ENCODE results near the gene AGK.
A peak's percentile ranks its signal among the peaks of the same experiment; 100 is the strongest.

The AGK gene

DNA sequence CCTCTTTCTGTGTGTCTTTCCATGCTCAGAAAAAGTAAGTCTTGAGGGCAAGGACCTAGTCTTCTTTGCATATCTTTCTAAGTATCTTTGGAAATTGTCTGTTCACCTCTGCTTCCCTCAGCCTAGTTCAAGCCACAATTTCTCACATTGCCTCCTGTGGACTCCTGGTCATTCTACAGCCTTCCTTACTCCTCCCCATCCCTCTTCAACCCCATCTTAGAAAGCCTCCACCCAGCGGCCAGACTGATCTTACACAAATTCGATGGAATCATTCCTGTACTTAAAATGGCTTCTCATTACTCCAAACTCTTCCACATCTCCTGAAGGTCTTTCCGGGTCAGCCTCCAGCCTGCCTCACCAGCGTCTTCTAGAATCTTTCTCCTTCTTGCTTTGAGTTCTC is 24.1 kb upstream of the AGK start:
- no peaks in the 10 kb centered on the region for H3K36me3 ChIP-seq (ENCODE audit: control insufficient read depth, insufficient read depth, low read length)
- 91 to 92% methylated on average over 4 of the region's 4 CpGs for WGBS, 2 experiments
- H3K27ac ChIP-seq (ENCODE audit: insufficient read depth, low read depth, low read length, poor library complexity, severe bottlenecking), result no peak overlapping the region
- no peak overlapping the region for H3K4me3 ChIP-seq (ENCODE audit: insufficient read depth, low read depth, low read length)
- H3K27me3 ChIP-seq (ENCODE audit: control insufficient read depth, insufficient read depth, low read length, poor library complexity, severe bottlenecking), result no peaks in the 10 kb centered on the region
- no peaks in the 10 kb centered on the region for H3K4me1 ChIP-seq (ENCODE audit: control insufficient read depth, insufficient read depth, low read length)
- no peaks in the 10 kb centered on the region for H3K9me3 ChIP-seq (ENCODE audit: control insufficient read depth, low read length)

DNA sequence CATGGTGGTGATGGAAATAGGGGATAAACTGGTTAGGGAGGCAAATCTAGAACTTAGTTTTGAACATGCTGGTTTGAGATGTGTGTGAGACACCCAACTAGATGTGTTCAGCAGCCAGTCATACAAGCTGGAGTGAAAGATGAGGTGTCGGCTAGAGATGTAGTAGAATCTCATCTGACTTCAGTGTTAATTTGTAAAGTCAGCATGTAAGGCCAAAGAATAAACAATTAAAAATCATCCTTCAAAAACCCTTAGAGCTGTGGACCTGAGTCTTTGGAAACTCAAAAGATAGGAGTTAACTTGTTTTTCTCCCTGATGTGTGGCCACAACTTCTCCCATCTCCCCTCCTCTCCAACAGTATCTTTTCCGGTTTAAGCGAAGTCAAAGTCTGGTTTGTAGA is 22.8 kb upstream of the AGK start:
- Histone ChIP-seq H3K36me3 (ENCODE audit: control insufficient read depth, insufficient read depth, low read length) (no peaks in the 10 kb centered on the region), H3K4me1 (ENCODE audit: control insufficient read depth, insufficient read depth, low read length) (no peaks in the 10 kb centered on the region), H3K4me3 (ENCODE audit: insufficient read depth, low read depth, low read length) (no peak overlapping the region), H3K9me3 (ENCODE audit: control insufficient read depth, low read length) (no peaks in the 10 kb centered on the region), H3K27me3 (ENCODE audit: control insufficient read depth, insufficient read depth, low read length, poor library complexity, severe bottlenecking) (no peaks in the 10 kb centered on the region), H3K27ac (ENCODE audit: insufficient read depth, low read depth, low read length, poor library complexity, severe bottlenecking) (no peak overlapping the region)
- 94 to 96% methylated on average over 2 to 3 of the region's 3 CpGs for WGBS, 2 experiments

DNA sequence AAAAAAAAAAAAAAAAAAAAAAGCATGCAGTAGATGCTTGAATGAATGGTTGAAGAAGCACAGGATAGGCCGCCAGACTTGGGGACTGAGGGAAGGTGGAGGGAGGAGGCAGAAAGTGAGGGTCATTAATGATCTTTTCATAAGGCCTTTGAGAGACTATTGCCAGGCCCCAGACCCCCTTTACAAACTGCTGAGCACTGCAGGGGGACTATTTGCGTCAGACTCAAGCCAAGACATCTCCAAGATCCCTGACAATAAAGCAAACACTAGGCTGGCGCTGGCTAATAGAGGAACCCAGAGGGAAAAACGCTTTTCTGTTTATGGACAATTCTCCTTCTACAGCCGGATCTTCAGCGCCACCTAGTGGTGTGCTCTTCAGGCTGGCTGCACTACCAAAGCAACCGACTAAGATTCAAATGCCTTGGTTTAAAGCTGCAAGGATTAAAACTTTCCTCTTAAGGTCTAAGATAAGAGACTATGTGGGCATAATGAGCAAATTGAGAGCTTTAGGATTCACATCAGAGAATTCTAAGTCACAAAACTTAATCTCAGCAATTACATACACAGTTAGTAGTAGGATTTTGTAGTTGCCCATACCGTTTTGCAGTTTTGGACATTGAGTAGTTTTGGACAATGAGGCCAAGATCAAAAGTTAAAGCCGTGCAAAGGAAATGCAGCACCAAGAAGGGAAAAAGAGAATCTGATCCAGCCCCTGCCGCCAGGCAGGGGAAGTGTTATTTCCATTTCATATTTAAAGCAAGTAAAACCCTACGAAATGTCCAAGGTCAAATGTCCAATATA is 17.9 kb upstream of the AGK start:
- Histone ChIP-seq H3K27ac (ENCODE audit: insufficient read depth, low read depth, low read length, poor library complexity, severe bottlenecking) (no peak overlapping the region), H3K36me3 (ENCODE audit: control insufficient read depth, insufficient read depth, low read length) (no peaks in the 10 kb centered on the region)
- WGBS, 2 experiments, result 34% methylated on average over 11 of the region's 11 CpGs

DNA sequence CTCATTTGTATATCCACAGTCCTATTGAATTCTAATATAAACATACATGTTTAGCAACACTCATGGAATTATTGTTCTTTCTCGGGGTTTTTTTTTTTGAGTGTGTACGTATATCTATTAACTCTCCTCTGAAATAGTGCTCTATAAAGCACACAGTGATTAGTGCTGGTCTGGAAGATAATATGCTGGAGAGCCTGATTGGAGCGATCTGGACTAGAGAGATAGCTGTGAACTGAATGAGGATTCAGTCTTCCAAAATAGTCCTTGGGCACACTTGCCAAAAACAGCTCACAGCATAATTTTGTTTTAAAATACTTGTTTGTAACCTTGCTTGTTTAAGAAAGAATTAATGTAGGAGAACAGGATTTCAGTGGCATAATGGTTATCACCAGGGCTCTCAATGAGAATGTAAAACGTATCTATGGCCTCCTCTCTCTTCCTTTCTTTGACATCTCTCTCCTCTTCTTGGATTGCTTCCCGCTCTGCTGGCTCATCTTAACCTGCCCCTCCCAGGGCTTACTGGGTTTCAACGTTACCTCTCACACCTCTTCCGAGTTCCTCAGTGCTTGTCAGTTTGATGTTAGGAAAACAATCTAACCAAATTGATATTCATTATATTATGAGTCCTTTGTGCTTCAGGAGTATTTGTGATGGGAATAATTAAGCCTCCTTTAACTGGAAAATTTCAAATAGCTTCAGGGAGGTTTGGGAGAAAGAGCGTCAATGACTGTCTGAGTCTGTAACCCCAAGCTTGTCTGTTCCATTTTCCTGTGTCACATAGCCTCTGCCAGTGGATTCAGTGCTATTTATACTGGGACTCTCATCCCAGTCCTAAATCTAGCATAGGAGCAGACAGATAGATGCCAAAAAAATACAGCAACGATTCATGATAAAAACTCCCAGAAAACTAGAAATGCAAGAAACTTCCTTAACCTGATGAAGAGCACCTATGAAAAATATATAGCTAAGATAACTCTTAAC is 16.2 kb upstream of the AGK start:
- Histone ChIP-seq H3K27ac (ENCODE audit: insufficient read depth, low read depth, low read length, poor library complexity, severe bottlenecking) (no peak overlapping the region), H3K9me3 (ENCODE audit: control insufficient read depth, low read length) (no peaks in the 10 kb centered on the region), H3K4me3 (ENCODE audit: insufficient read depth, low read depth, low read length) (no peak overlapping the region), H3K27me3 (ENCODE audit: control insufficient read depth, insufficient read depth, low read length, poor library complexity, severe bottlenecking) (no peaks in the 10 kb centered on the region), H3K4me1 (ENCODE audit: control insufficient read depth, insufficient read depth, low read length) (no peaks in the 10 kb centered on the region), H3K36me3 (ENCODE audit: control insufficient read depth, insufficient read depth, low read length) (no peaks in the 10 kb centered on the region)
- WGBS, 2 experiments, result 87 to 88% methylated on average over 5 to 7 of the region's 9 CpGs

More for the DNA sequence above, 17.9 kb upstream of the AGK start:
- Histone ChIP-seq H3K4me3 (ENCODE audit: insufficient read depth, low read depth, low read length) (no peak overlapping the region), H3K27me3 (ENCODE audit: control insufficient read depth, insufficient read depth, low read length, poor library complexity, severe bottlenecking) (no peaks in the 10 kb centered on the region), H3K9me3 (ENCODE audit: control insufficient read depth, low read length) (no peaks in the 10 kb centered on the region), H3K4me1 (ENCODE audit: control insufficient read depth, insufficient read depth, low read length) (no peaks in the 10 kb centered on the region)

DNA sequence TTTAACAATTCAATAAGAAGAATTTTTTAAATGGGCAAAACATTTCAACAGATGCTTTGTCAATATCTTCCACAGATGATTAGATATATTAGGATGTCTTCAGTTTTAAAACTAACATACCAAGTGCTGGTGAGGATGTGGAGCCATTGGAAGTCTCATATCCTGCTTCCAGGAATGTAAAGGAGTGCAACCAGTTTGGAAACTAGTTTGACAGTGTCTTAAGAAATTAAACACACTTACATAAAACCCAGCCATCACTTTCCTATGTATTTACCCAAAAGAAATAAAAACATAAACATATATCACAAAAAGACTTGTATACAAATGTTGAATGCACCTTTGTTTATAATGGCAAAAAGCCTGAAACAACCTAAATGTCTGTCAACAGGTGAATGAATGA is 13.3 kb upstream of the AGK start:
- H3K27me3 ChIP-seq (ENCODE audit: control insufficient read depth, insufficient read depth, low read length, poor library complexity, severe bottlenecking), result no peaks in the 10 kb centered on the region
- no peaks in the 10 kb centered on the region for H3K4me1 ChIP-seq (ENCODE audit: control insufficient read depth, insufficient read depth, low read length)
- H3K9me3 ChIP-seq (ENCODE audit: control insufficient read depth, low read length), result no peaks in the 10 kb centered on the region
- no peak overlapping the region for H3K4me3 ChIP-seq (ENCODE audit: insufficient read depth, low read depth, low read length)
- H3K36me3 ChIP-seq (ENCODE audit: control insufficient read depth, insufficient read depth, low read length), result no peaks in the 10 kb centered on the region
- H3K27ac ChIP-seq (ENCODE audit: insufficient read depth, low read depth, low read length, poor library complexity, severe bottlenecking), result no peak overlapping the region

DNA sequence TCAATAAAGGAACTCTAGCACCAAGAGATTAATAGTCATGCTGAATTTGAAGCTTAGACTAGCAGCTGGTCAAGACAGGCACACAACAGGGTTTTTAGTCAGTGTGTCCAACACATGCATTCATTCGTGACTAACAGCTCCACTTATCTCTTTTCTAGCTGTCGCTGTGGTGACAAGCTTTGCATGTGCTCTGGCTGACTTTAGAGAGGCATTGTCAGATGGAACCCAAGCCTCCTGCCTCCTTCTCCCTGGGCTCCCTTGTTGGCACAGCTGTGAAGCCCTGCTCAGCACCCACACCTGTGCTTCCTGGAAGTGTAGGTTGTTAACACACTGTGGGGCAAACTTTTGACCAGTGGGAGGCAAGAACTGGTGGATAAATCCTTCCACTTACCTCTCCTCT is 9.8 kb upstream of the AGK start:
- Histone ChIP-seq H3K27me3 (ENCODE audit: control insufficient read depth, insufficient read depth, low read length, poor library complexity, severe bottlenecking) (no peaks in the 10 kb centered on the region), H3K36me3 (ENCODE audit: control insufficient read depth, insufficient read depth, low read length) (no peaks in the 10 kb centered on the region), H3K4me3 (ENCODE audit: insufficient read depth, low read depth, low read length) (no peak overlapping the region), H3K4me1 (ENCODE audit: control insufficient read depth, insufficient read depth, low read length) (no peaks in the 10 kb centered on the region), H3K9me3 (ENCODE audit: control insufficient read depth, low read length) (no peaks in the 10 kb centered on the region), H3K27ac (ENCODE audit: insufficient read depth, low read depth, low read length, poor library complexity, severe bottlenecking) (no peak overlapping the region)
- WGBS, 2 experiments, result 91 to 93% methylated on average over 2 of the region's 2 CpGs

DNA sequence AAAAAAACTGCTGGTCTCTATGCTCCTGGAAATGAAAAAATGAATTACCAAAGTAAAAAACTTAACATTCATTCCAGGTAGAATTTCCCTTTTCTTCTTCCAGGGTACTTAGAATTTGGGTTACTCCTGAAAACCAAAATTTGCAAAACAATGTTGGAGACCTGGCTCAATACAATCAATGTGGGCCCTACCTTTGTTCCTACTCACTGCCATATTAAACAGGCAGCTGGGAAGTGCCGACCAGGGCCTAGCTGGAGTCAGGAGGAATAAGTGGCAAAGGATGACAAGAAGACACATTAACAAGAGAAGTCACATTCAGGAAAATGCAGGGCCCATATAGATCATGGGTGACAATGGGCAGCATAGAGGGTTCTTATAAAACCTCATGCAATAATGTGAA is 6.4 kb upstream of the AGK start:
- 22 to 38% methylated on average over 1 of the region's 1 CpG for WGBS, 2 experiments
- Histone ChIP-seq H3K9me3 (ENCODE audit: control insufficient read depth, low read length) (no peaks in the 10 kb centered on the region), H3K4me3 (ENCODE audit: insufficient read depth, low read depth, low read length) (no peak overlapping the region), H3K27ac (ENCODE audit: insufficient read depth, low read depth, low read length, poor library complexity, severe bottlenecking) (no peak overlapping the region), H3K4me1 (ENCODE audit: control insufficient read depth, insufficient read depth, low read length) (no peaks in the 10 kb centered on the region), H3K27me3 (ENCODE audit: control insufficient read depth, insufficient read depth, low read length, poor library complexity, severe bottlenecking) (no peaks in the 10 kb centered on the region), H3K36me3 (ENCODE audit: control insufficient read depth, insufficient read depth, low read length) (no peaks in the 10 kb centered on the region)

DNA sequence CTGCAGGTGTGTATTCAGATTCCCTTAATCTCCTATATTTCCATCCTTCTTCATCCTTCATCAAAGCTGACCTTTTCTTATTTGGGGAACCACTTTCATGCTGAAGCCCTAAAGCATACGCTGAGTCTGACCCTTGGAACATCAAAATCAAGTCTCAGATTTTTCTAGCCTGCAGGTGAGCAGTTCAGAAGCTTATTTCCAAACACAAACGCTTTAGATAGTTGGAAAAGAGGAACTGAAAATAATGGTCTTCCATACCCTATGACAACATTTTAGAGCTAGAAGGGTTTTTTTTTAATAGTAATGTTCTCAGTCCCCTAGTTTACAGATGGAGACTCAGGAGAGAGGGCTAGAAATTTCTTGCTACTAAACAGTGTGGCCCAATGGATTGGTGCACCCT is 1.6 kb upstream of the AGK start:
- Histone ChIP-seq H3K4me1 (ENCODE audit: control insufficient read depth, insufficient read depth, low read length) (no peaks in the 10 kb centered on the region), H3K27me3 (ENCODE audit: control insufficient read depth, insufficient read depth, low read length, poor library complexity, severe bottlenecking) (no peaks in the 10 kb centered on the region), H3K36me3 (ENCODE audit: control insufficient read depth, insufficient read depth, low read length) (no peaks in the 10 kb centered on the region), H3K4me3 (ENCODE audit: insufficient read depth, low read depth, low read length) (no peak overlapping the region), H3K27ac (ENCODE audit: insufficient read depth, low read depth, low read length, poor library complexity, severe bottlenecking) (no peak overlapping the region), H3K9me3 (ENCODE audit: control insufficient read depth, low read length) (no peaks in the 10 kb centered on the region)
- 94 to 97% methylated on average over 2 of the region's 2 CpGs for WGBS, 2 experiments

DNA sequence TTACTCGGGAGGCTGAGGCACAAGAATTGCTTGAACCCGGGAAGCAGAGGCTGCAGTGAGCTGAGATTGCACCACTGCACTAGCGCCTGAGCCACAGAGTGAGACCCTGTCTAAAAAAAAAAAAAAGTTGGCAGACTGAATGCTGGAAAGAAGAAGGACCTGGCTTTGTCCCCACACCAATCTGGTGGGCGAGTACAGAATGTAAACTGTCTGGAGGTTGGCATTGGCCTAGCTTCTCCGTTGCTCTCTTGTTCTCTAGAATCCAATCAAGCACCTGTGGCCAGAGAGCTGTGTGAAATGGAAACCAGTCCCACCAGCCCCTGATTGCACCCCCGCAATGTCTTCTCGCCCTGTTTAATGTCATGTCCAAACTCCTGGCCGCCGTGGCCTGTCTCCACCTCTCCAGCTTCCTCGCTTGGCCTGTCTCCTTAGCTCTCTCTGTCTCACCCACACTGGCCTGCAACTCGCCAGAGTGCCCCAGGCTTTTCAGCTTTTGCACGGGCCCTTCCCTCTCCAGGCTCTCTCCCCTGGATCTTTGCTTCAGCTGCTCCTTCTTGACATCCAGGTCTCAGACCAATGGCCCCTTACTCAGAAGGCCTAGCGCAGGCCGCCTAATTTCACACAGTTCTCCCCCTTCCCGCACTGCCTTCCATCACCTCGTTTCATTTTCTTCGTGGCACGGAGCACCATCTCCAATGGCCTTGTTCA is 670 bp upstream of the AGK start:
- Histone ChIP-seq H3K4me3 (ENCODE audit: insufficient read depth, low read depth, low read length) (peak overlapping the region; percentile 64), H3K36me3 (ENCODE audit: control insufficient read depth, insufficient read depth, low read length) (no peaks in the 10 kb centered on the region), H3K4me1 (ENCODE audit: control insufficient read depth, insufficient read depth, low read length) (no peaks in the 10 kb centered on the region), H3K9me3 (ENCODE audit: control insufficient read depth, low read length) (no peaks in the 10 kb centered on the region), H3K27ac (ENCODE audit: insufficient read depth, low read depth, low read length, poor library complexity, severe bottlenecking) (no peak overlapping the region), H3K27me3 (ENCODE audit: control insufficient read depth, insufficient read depth, low read length, poor library complexity, severe bottlenecking) (no peaks in the 10 kb centered on the region)
- WGBS, 2 experiments, result 56 to 58% methylated on average over 18 of the region's 18 CpGs

DNA sequence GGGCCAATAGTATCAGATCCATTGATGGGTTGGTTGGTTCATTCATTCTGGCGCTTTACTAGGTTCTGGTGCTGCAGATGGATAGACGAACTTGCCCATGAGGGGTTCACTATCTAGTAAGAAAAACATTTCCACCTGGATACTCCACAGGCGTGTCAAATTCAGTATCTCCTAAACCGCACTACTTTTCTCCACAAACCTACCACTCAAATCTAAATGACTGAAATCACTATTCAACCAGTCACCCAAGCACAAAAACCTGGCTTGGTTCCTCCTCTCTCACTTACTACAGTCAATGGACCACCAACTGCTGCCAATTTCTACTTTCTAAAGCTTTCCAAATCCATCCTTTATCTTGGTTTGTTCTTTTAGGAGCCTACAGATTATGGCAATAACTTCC is 572 bp downstream of the AGK start:
- H3K27ac ChIP-seq (ENCODE audit: insufficient read depth, low read depth, low read length, poor library complexity, severe bottlenecking), result no peak overlapping the region
- no peaks in the 10 kb centered on the region for H3K36me3 ChIP-seq (ENCODE audit: control insufficient read depth, insufficient read depth, low read length)
- H3K4me1 ChIP-seq (ENCODE audit: control insufficient read depth, insufficient read depth, low read length), result no peaks in the 10 kb centered on the region
- H3K27me3 ChIP-seq (ENCODE audit: control insufficient read depth, insufficient read depth, low read length, poor library complexity, severe bottlenecking), result no peaks in the 10 kb centered on the region
- H3K4me3 ChIP-seq (ENCODE audit: insufficient read depth, low read depth, low read length), result peak overlapping the region; percentile 64
- 20% methylated on average over 4 of the region's 4 CpGs for WGBS, 2 experiments
- H3K9me3 ChIP-seq (ENCODE audit: control insufficient read depth, low read length), result no peaks in the 10 kb centered on the region

Data from ectodermal cell (in vitro differentiated cells).